PC-9 (cell line): Measurements from ENCODE around the gene HHATL. TPM values are rescaled to one million over a fixed set of nuclear protein-coding genes. Genes with fewer than 3 reads are reported as not detected.

Source experiments
- BruUV-seq: library from RNA; stranded (reverse); fragments of 400-500 nt; replicated peaks from 2 replicates; lab custom pipeline; 2021; lab: Mats Ljungman, UMichigan
- CTCF ChIA-PET: fragments of 300-600 bp; sonication (Branson Sonifier 250); formaldehyde crosslinking; loops from one replicate; lab custom pipeline; 2022; ENCODE audit warnings: antibody characterized with exemption; lab: Charles Lee
- POLR2A ChIA-PET: fragments of 300-600 bp; sonication (Branson Sonifier 250); formaldehyde crosslinking; loops from one replicate; lab custom pipeline; 2022; ENCODE audit warnings: antibody characterized with exemption; ENCODE audit not compliant: unreplicated experiment; lab: Charles Lee
- DNase-seq, 2 experiments: peaks; one replicate each; pipeline versions ENCODE4 v3.0.0 to v3.0.0-alpha.2; 2015 to 2022; ENCODE audit warnings: mixed read lengths in 1 of 2
- H2AFZ ChIP-seq: fragments of 200-600 bp; sonication (generic); 2 replicates; pipeline ENCODE4 v1.8.1; 2017; ENCODE audit warnings: antibody characterized with exemption
- H3F3A ChIP-seq: fragments of 200-600 bp; sonication (generic); 2 replicates; pipeline ENCODE4 v1.8.1; 2017; ENCODE audit warnings: antibody characterized with exemption, mild to moderate bottlenecking, low read depth; ENCODE audit not compliant: insufficient read depth
- H3K27ac ChIP-seq: fragments of 200-600 bp; sonication (generic); 2 replicates; pipeline ENCODE4 v1.6.1; 2016; ENCODE audit warnings: mixed run types
- H3K27me3 ChIP-seq: fragments of 200-600 bp; sonication (generic); 2 replicates; pipeline ENCODE4 v1.6.1; 2016; ENCODE audit warnings: low read depth, mixed run types; ENCODE audit not compliant: insufficient read depth
- H3K36me3 ChIP-seq: fragments of 200-600 bp; sonication (generic); 2 replicates; pipeline ENCODE4 v1.6.1; 2016; ENCODE audit warnings: low read depth, mixed run types
- H3K4me1 ChIP-seq: fragments of 200-600 bp; sonication (generic); replicated peaks from 2 replicates; pipeline ENCODE4 v1.6.1; 2016; ENCODE audit warnings: mixed run types; ENCODE audit not compliant: insufficient read depth
- H3K4me2 ChIP-seq: fragments of 200-600 bp; sonication (generic); 2 replicates; pipeline ENCODE4 v1.6.1; 2017; ENCODE audit warnings: mixed run types
- H3K4me3 ChIP-seq: fragments of 200-600 bp; sonication (generic); 2 replicates; pipeline ENCODE4 v1.6.1; 2016; ENCODE audit warnings: mixed run types
- H3K79me2 ChIP-seq: fragments of 200-600 bp; sonication (generic); 2 replicates; pipeline ENCODE4 v1.6.1; 2017; ENCODE audit warnings: low read depth, mixed run types
- H3K9me2 ChIP-seq: fragments of 200-600 bp; sonication (generic); 2 replicates; pipeline ENCODE4 v1.8.1; 2017; ENCODE audit warnings: mild to moderate bottlenecking; ENCODE audit not compliant: insufficient read depth
- H3K9me3 ChIP-seq: fragments of 200-600 bp; sonication (generic); 2 replicates; pipeline ENCODE4 v1.8.1; 2016; ENCODE audit warnings: low read depth; ENCODE audit not compliant: insufficient read depth
- H4K20me1 ChIP-seq: fragments of 200-600 bp; sonication (generic); 2 replicates; pipeline ENCODE4 v1.8.1; 2017; ENCODE audit not compliant: insufficient read depth
- EZH2 ChIP-seq: fragments of 200-600 bp; sonication (generic); IDR thresholded peaks from 2 replicates; pipeline ENCODE4 v1.8.0; 2017; ENCODE audit warnings: antibody characterized with exemption, low read depth
- intact Hi-C: fragments of 100-400 bp; cut with micrococcal nuclease; formaldehyde crosslinking; loops from one replicate; pipeline ENCODE4 v1.10.0; 2022; ENCODE audit not compliant: unreplicated experiment
- total RNA-seq: library from RNA; stranded (reverse); gene quantifications from 2 replicates; pipeline ENCODE4 v1.2.3, GENCODE V29; 2021
- TF ChIP-seq, protein P1 (sequence below): fragments of 200-600 bp; sonication (generic); conservative IDR thresholded peaks from 2 replicates; pipeline ENCODE4 v1.6.1; 2017; ENCODE audit warnings: mixed run types, antibody characterized with exemption, mild to moderate bottlenecking, moderate library complexity

Gene HHATL
- total RNA-seq, 1 experiment from 2014 or later = not detected

DNA sequence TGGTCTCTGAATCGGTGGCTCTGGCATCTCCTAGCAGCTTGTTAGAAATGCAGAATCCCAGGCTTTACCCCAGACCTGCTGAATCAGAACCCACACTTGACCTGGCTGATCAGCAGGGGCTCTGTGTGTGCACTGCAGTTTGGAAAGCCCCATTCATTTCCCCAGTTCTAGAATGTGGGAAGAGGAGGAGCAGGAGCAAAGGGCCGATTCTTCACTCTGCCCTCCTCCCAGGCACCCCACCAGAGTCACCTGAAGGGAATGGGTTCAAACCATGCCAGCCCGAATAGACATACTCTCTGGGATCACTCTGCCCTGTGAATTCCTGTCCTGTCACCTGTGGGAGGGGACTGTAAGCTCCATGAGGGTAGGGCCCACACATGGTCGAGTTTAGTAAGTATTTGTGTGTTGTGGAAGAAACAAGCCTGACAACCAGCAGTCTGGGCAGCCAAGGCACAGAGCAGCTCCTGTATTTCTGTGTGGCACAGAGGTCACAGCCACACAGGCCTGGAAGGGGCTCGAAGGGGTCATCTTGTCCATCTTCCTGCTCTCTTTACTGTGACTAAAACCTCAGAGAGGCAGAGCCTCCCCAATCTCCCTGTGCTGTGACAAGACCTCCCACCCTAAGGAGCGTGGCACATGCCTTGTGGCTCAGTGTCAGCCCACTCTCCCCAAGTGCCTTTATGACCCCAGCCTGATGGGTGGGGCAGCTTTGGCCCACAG, 29.0 kb upstream of the HHATL start:
- Histone ChIP-seq H3K4me1 (no peaks in the 10 kb centered on the region), H2AFZ (no peak overlapping the region), H3K4me2 (no peak overlapping the region), H3K27me3 (0 out of 2 replicates have a peak, but pooled peaks cover 6% of the 10 kb centered on the region), H3K9me3 (no peaks in the 10 kb centered on the region), H3K27ac (no peak overlapping the region), H3K9me2 (no peaks in the 10 kb centered on the region), H3K79me2 (no peaks in the 10 kb centered on the region), H3K36me3 (no peaks in the 10 kb centered on the region), H3F3A (no peaks in the 10 kb centered on the region), H4K20me1 (no peaks in the 10 kb centered on the region), H3K4me3 (no peak overlapping the region)
- intact Hi-C loops = no loop called here
- CTCF ChIA-PET = no interaction called here
- BruUV-seq = no TSS peak
- no peak for DNase-seq
- no peak for TF ChIP-seq EZH2
- TF ChIP-seq, protein P1, sequence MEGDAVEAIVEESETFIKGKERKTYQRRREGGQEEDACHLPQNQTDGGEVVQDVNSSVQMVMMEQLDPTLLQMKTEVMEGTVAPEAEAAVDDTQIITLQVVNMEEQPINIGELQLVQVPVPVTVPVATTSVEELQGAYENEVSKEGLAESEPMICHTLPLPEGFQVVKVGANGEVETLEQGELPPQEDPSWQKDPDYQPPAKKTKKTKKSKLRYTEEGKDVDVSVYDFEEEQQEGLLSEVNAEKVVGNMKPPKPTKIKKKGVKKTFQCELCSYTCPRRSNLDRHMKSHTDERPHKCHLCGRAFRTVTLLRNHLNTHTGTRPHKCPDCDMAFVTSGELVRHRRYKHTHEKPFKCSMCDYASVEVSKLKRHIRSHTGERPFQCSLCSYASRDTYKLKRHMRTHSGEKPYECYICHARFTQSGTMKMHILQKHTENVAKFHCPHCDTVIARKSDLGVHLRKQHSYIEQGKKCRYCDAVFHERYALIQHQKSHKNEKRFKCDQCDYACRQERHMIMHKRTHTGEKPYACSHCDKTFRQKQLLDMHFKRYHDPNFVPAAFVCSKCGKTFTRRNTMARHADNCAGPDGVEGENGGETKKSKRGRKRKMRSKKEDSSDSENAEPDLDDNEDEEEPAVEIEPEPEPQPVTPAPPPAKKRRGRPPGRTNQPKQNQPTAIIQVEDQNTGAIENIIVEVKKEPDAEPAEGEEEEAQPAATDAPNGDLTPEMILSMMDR = no peak
- POLR2A ChIA-PET = no interaction called here

DNA sequence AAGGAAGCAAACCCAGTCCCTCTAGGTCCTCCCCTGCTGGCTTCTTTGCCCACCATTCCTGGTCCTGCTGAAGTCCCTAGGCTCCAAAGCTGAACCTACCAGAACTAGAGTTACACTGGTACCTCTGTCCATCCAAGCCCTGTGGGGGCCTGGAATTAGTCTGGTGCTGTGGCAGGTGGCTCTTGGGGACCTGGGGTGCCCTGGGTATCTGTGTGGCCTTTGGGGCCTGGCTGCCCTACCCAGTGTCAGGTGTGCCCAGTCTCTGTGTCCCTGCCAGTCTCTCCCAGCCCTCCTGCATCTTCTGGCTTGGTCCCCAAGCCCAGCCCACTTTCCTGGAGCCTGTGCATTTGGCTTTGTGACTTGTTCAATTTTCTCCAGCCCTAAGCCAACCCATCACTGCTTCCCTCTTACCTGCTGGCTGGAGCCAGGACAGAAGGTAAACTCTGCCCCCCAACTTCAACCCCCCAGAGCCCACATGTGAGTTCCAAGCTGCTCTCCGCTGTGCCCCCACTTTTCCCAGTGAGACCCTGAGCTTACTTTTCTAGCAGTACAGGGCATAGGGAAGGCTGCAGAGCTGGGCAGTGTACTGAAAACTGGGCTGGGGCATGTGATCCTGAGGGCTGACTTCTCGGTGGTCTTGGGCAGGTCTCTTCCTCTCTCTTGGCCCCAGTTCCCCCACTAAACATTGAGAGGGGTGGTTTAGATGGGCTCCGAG, 28.3 kb upstream of the HHATL start:
- TF ChIP-seq EZH2 = no peak
- TF ChIP-seq, protein P1 = no peak
- CTCF ChIA-PET = no interaction called here
- Histone ChIP-seq H3K79me2 (no peaks in the 10 kb centered on the region), H3K9me3 (no peaks in the 10 kb centered on the region), H3K4me1 (no peaks in the 10 kb centered on the region), H3K27me3 (0 out of 2 replicates have a peak, but pooled peaks cover 6% of the 10 kb centered on the region), H2AFZ (no peak overlapping the region), H3F3A (no peaks in the 10 kb centered on the region), H3K4me3 (no peak overlapping the region), H4K20me1 (no peaks in the 10 kb centered on the region), H3K4me2 (no peak overlapping the region), H3K27ac (no peak overlapping the region), H3K36me3 (no peaks in the 10 kb centered on the region), H3K9me2 (no peaks in the 10 kb centered on the region)
- POLR2A ChIA-PET = no interaction called here
- no TSS peak for BruUV-seq
- DNase-seq = no peak
- intact Hi-C loops = no loop called here

DNA sequence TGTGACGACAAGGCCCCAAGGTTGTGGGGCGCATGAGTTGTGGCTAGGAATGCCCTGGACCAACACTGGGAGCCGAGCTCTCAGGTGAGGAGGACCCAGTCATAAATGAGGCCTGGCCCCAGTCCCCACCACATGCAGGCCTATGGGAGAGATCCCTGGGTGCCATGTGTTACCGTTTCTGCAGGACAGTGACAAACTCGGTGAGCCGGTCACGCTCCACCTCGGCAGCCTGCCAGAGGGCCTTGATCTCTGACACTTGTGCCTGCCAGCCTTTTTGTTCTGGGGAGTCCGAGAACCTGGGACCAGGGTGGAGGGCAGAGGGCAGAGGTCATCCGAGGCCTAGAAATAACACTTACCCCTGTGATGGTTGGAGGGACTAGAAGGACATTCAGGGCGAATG, 27.7 kb upstream of the HHATL start:
- intact Hi-C loops = no loop called here
- H3K4me2 ChIP-seq = no peak overlapping the region
- H3K9me3 ChIP-seq = no peaks in the 10 kb centered on the region
- BruUV-seq = no TSS peak
- no peak overlapping the region for H2AFZ ChIP-seq
- CTCF ChIA-PET = no interaction called here
- no peaks in the 10 kb centered on the region for H3K9me2 ChIP-seq
- H3K36me3 ChIP-seq = no peaks in the 10 kb centered on the region
- DNase-seq = no peak
- no peak overlapping the region for H3K4me3 ChIP-seq
- no peaks in the 10 kb centered on the region for H4K20me1 ChIP-seq
- H3K27ac ChIP-seq = no peak overlapping the region
- H3K79me2 ChIP-seq = no peaks in the 10 kb centered on the region
- H3K4me1 ChIP-seq = no peaks in the 10 kb centered on the region
- H3K27me3 ChIP-seq = 0 out of 2 replicates have a peak, but pooled peaks cover 6% of the 10 kb centered on the region
- no peak for TF ChIP-seq EZH2
- TF ChIP-seq, protein P1 = no peak
- POLR2A ChIA-PET = no interaction called here
- no peaks in the 10 kb centered on the region for H3F3A ChIP-seq
